ENCODE data around the gene CRTC2. TPM values are rescaled to one million over a fixed set of nuclear protein-coding genes. Genes with fewer than 3 reads are reported as not detected.

Gene CRTC2
- total and polyA plus RNA-seq, 9 of the 15 experiments (the other 6 are each of a cell fraction or from before 2014, with no cell fraction given), result 2.7 to 26.4 (median 10.2) TPM

- TF ChIP-seq CTCF (IDR thresholded peaks at IDR 0.05 in 2 of 3, conservative IDR thresholded peaks at IDR 0.05 in 1 of 3; ENCODE audit: insufficient read depth in 2 of 3, low read depth in 1 of 3, low read length in 3 of 3) (peak; percentile 21 to 97 (median 68); a peak in 4 of 6 replicates), MBD2 (IDR thresholded peaks at IDR 0.05; ENCODE audit: borderline replicate concordance, low read depth) (no peak), TSHZ1 (CRISPR knock-in tag; IDR thresholded peaks at IDR 0.05) (no peak), HMG20A (CRISPR knock-in tag; conservative IDR thresholded peaks at IDR 0.05) (no peak), ZNF778 (CRISPR knock-in tag; IDR thresholded peaks at IDR 0.05) (no peak), KAT8 (IDR thresholded peaks at IDR 0.05; ENCODE audit: low read depth) (no peak), ZFPM2 (CRISPR knock-in tag; IDR thresholded peaks at IDR 0.05) (no peak), ZNF175 (CRISPR knock-in tag; IDR thresholded peaks at IDR 0.05; ENCODE audit: low read depth) (no peak), KHSRP (IDR thresholded peaks at IDR 0.05) (no peak), E2F3 (CRISPR knock-in tag; IDR thresholded peaks at IDR 0.05) (no peak), ZNF24 (IDR thresholded peaks at IDR 0.05) (no peak), SRF (CRISPR knock-in tag; IDR thresholded peaks at IDR 0.05) (no peak), HMGN3 (IDR thresholded peaks at IDR 0.05; ENCODE audit: borderline replicate concordance, extremely low read depth, insufficient read length, low read depth, low read length) (peak; percentile 63), RAD21 (CRISPR knock-in tag; conservative IDR thresholded peaks at IDR 0.05 in 1 of 2, IDR thresholded peaks at IDR 0.05 in 1 of 2) (peak in 1 of 2 experiments; percentile 30; a peak in 1 of 4 replicates), ZFX (CRISPR knock-in tag; IDR thresholded peaks at IDR 0.05) (peak; percentile 86), ZNF354B (CRISPR knock-in tag; IDR thresholded peaks at IDR 0.05) (no peak), NR2F6 (CRISPR knock-in tag; IDR thresholded peaks at IDR 0.05) (no peak), ZNF740 (CRISPR knock-in tag; IDR thresholded peaks at IDR 0.05) (peak; percentile 76), ZNF740 (tag; IDR thresholded peaks at IDR 0.05) (peak in 1 of 2 experiments; percentile 86; a peak in 2 of 4 replicates), EZH2 (IDR thresholded peaks at IDR 0.05; ENCODE audit: borderline replicate concordance, low read depth, low read length) (no peak)
These were observed 36.1 kb downstream of the CRTC2 start (continued) for GRCh38 chr1:153922076-153922971.

All from K562 (cell line).